Colonic mucosa (tissue), 4 donors: ENCODE results near the gene MICAL3. TPM values are rescaled to one million over a fixed set of nuclear protein-coding genes. Genes with fewer than 3 reads are reported as not detected.

Experiments
- DNase-seq: peaks from one replicate; pipeline ENCODE4 v3.0.0-alpha.2; 2020
- H3K27ac ChIP-seq: fragments of 200-600 bp; one replicate; pipeline ENCODE4 v1.8.0; 2021
- H3K27me3 ChIP-seq: fragments of 200-600 bp; one replicate; pipeline ENCODE4 v1.8.0; 2021
- H3K36me3 ChIP-seq: fragments of 200-600 bp; one replicate; pipeline ENCODE4 v1.8.0; 2021
- H3K4me1 ChIP-seq: fragments of 200-600 bp; one replicate; pipeline ENCODE4 v1.8.0; 2021; ENCODE audit warnings: mild to moderate bottlenecking
- H3K4me3 ChIP-seq: fragments of 200-600 bp; one replicate; pipeline ENCODE4 v1.8.0; 2021
- H3K9ac ChIP-seq, 2 donors: one replicate each; pipeline ENCODE4 v1.7.0; 2013; ENCODE audit warnings: control low read depth in 2 of 2, low read depth in 2 of 2, low read length in 2 of 2
- H3K9me3 ChIP-seq: fragments of 200-600 bp; one replicate; pipeline ENCODE4 v1.8.0; 2021
- CTCF ChIP-seq: fragments of 200-600 bp; IDR thresholded peaks from one replicate; pipeline ENCODE4 v1.8.0; 2022; ENCODE audit warnings: antibody characterized with exemption, mild to moderate bottlenecking
- intact Hi-C: fragments of 100-400 bp; cut with DNase I; formaldehyde crosslinking; loops from one replicate; pipeline ENCODE4 v1.14.1; 2022
- microRNA-seq: library from miRNA; unstranded; fragments of <30 nt; microRNA quantifications from one replicate; pipeline ENCODE4, GENCODE V29; 2019
- total RNA-seq, 2 donors: library from RNA; stranded (reverse); fragmentation: NEBNext Ultra II Directional in 1 of 2; extraction: Animal tissue kit (Norgen Biotek cat#: 25700) in 1 of 2; gene quantifications; one replicate each; pipeline ENCODE4 v1.2.1, GENCODE V29; 2021
- donor health status: healthy.
- donor health status: DM: no; HTN: no; CAD: no.
- donor health status: DM: no; HTN: no; CAD: no.

Gene MICAL3
- total RNA-seq, 2 donors from 2014 or later, result 72.5 to 84.5 TPM

- intact Hi-C loops, result no loop called here
- TF ChIP-seq CTCF, result no peak
- no peak for DNase-seq
- Histone ChIP-seq H3K4me3 (no peak overlapping the region), H3K9ac (no peak overlapping the region), H3K9me3 (no peaks in the 10 kb centered on the region), H3K27me3 (no peaks in the 10 kb centered on the region), H3K36me3 (no peaks in the 10 kb centered on the region), H3K4me1 (no peaks in the 10 kb centered on the region), H3K27ac (no peak overlapping the region)
Measured at GRCh38 chr22:17738386-17739128, 285.8 kb downstream of the MICAL3 start.

Small RNA genes within 50 kb of the gene (microRNA-seq; reads per million reads assigned to microRNA genes)
- gene MIR3198-1, result not detected
- gene MIR648, result not detected

Other genes with a start within 250 kb of the MICAL3 start
- gene PEX26, start 53.4 kb upstream of the MICAL3 start, total RNA-seq, result 100 to 1,000 TPM in 1 of 2 donors, 10 to 100 TPM in 1; 86.7 to 128 TPM
- 1 to 10 TPM; 1.6 TPM for gene TUBA8, start 86.2 kb upstream of the MICAL3 start, total RNA-seq
- 1 to 10 TPM; 3.3 to 5.1 TPM for gene USP18, start 125.6 kb upstream of the MICAL3 start, total RNA-seq